Liver (tissue), 10 donors: ENCODE results near the gene FRG1. TPM values are rescaled to one million over a fixed set of nuclear protein-coding genes. Genes with fewer than 3 reads are reported as not detected.
"Not testable (repeated sequence)": the region's sequence is repeated elsewhere in the genome, so short reads cannot be mapped to it uniquely, and the experiment has no call there.

Experiments used
- DNase-seq: peaks from one replicate; pipeline ENCODE4 v3.0.0-alpha.2; 2017; ENCODE audit warnings: low spot score
- H3K27ac ChIP-seq, 2 donors: one replicate each; pipeline ENCODE4 v1.7.0; 2013; ENCODE audit warnings: inconsistent platforms in 2 of 2, low read length in 2 of 2, control low read depth in 1 of 2, low read depth in 1 of 2, mild to moderate bottlenecking in 1 of 2
- H3K27me3 ChIP-seq, 4 donors: one replicate each; pipeline versions ENCODE4 v1.6.1 to v1.7.0; 2013; ENCODE audit warnings: low read length in 3 of 4, inconsistent platforms in 1 of 4, mild to moderate bottlenecking in 1 of 4, moderate library complexity in 1 of 4; ENCODE audit not compliant: control insufficient read depth in 4 of 4, insufficient read depth in 4 of 4
- H3K36me3 ChIP-seq, 4 donors: one replicate each; pipeline versions ENCODE4 v1.6.1 to v1.7.0; 2013; ENCODE audit warnings: low read length in 3 of 4, mild to moderate bottlenecking in 3 of 4, low read depth in 1 of 4, moderate library complexity in 1 of 4; ENCODE audit not compliant: control insufficient read depth in 4 of 4, insufficient read depth in 3 of 4
- H3K4me1 ChIP-seq, 4 donors: one replicate each; pipeline versions ENCODE4 v1.6.1 to v1.7.0; 2013; ENCODE audit warnings: low read length in 3 of 4, mild to moderate bottlenecking in 3 of 4, moderate library complexity in 1 of 4; ENCODE audit not compliant: control insufficient read depth in 4 of 4, insufficient read depth in 4 of 4
- H3K4me3 ChIP-seq, 3 donors: one replicate each; pipeline versions ENCODE4 v1.6.1 to v1.7.0; 2013; ENCODE audit warnings: low read length in 3 of 3, control low read depth in 1 of 3, low read depth in 1 of 3, mild to moderate bottlenecking in 1 of 3
- H3K9ac ChIP-seq, 2 donors: one replicate each; pipeline ENCODE4 v1.7.0; 2013; ENCODE audit warnings: low read length in 2 of 2, mild to moderate bottlenecking in 2 of 2, moderate library complexity in 2 of 2, control low read depth in 1 of 2, low read depth in 1 of 2
- H3K9me3 ChIP-seq, 4 donors: one replicate each; pipeline versions ENCODE4 v1.6.1 to v1.7.0; 2013; ENCODE audit warnings: low read length in 3 of 4; ENCODE audit not compliant: control insufficient read depth in 4 of 4
- WGBS: extraction: QIAGEN DNeasy Blood & Tissue Kit; methylation state at CpG from one replicate; pipeline ENCODE4 v1.1.7; 2013; 5-methylcytosine and 5-hydroxymethylcytosine counted together
- polyA plus RNA-seq, 2 donors: library from polyadenylated mRNA; stranded (reverse) in 1 of 2; unstranded in 1 of 2; fragments of 200-250 nt in 1 of 2; fragments of >200 nt in 1 of 2; fragmentation: Nextera tagmentation in 1 of 2; extraction: Ambion mirVana in 1 of 2; gene quantifications; one replicate each; pipeline versions ENCODE4 v1.2.1 to v1.2.3, GENCODE V29; 2013 to 2015
- small RNA-seq: library from RNA; depleted of rRNA; stranded (forward); fragments of <200 nt; gene quantifications from one replicate; pipeline ENCODE3, GENCODE V24; 2014
- total RNA-seq, 2 donors: library from RNA; depleted of rRNA; stranded (reverse); fragments of >200 nt; gene quantifications; one replicate each; pipeline ENCODE4 v1.2.3, GENCODE V29; 2014
- donor health status: healthy.
- donor health status: healthy.
- donor health status: healthy.
- donor health status: healthy.
- donor health status: healthy.

The FRG1 gene
- total and polyA plus RNA-seq, 4 donors, result 11.5 to 19.5 (median 16.4) TPM

DNA sequence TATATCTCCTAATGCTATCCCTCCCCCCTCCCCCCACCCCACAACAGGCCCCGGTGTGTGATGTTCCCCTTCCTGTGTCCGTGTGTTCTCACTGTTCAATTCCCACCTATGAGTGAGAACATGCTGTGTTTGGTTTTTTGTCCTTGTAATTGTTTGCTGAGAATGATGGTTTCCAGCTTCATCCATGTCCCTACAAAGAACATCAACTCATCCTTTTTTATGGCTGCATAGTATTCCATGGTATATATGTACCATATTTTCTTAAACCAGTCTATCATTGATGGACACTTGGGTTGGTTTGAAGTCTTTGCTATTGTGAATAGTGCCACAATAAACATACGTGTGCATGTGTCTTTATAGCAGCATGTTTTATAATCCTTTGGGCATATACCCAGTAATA lies 49.3 kb downstream of the FRG1 start:
- H3K4me3 ChIP-seq, H3K4me1 ChIP-seq, H3K27me3 ChIP-seq, H3K9me3 ChIP-seq, H3K9ac ChIP-seq, DNase-seq, H3K27ac ChIP-seq, H3K36me3 ChIP-seq: not testable (repeated sequence)
- WGBS, result 83% methylated on average over 3 of the region's 3 CpGs

Small RNA genes lying within 50 kb of the gene (small RNA-seq; reads per million reads assigned to genes)
- gene MLLT10P2, result not detected

Other genes with a start within 250 kb of the FRG1 start
- not detected for gene FRG2, start 86.4 kb downstream of the FRG1 start, total RNA-seq
- gene FRG2, start 86.4 kb downstream of the FRG1 start, polyA plus RNA-seq, result not detected
- not detected for gene DBET, start 123.6 kb downstream of the FRG1 start, total RNA-seq
- not detected for gene DBET, start 123.6 kb downstream of the FRG1 start, polyA plus RNA-seq
- gene DUX4, start 232.9 kb downstream of the FRG1 start, total RNA-seq, result not detected
- gene DUX4, start 232.9 kb downstream of the FRG1 start, polyA plus RNA-seq, result not detected